Lung (tissue), 13 donors: ENCODE data around the gene CORO7. TPM values are rescaled to one million over a fixed set of nuclear protein-coding genes. Genes with fewer than 3 reads are reported as not detected.
A peak's percentile ranks its signal among the peaks of the same experiment; 100 is the strongest.

Experiments used
- ATAC-seq: fragments of 200-7000 bp; cut with Tn5 transposase; one replicate; pipeline ENCODE4 v1.9.1; 2020; ENCODE audit warnings: moderate number of reproducible peaks; ENCODE audit not compliant: insufficient read depth, low FRiP score
- DNase-seq, 3 donors: peaks; one replicate each; pipeline ENCODE4 v3.0.0-alpha.2; 2013 to 2017
- H3K27ac ChIP-seq, 2 donors: one replicate each; pipeline ENCODE4 v1.5.1; 2013; ENCODE audit warnings: mild to moderate bottlenecking in 2 of 2, moderate library complexity in 2 of 2, control low read depth in 1 of 2, inconsistent platforms in 1 of 2, low read depth in 1 of 2, low read length in 1 of 2
- H3K27me3 ChIP-seq, 3 donors: one replicate each; pipeline ENCODE4 v1.5.1; 2013; ENCODE audit warnings: low read length in 2 of 3; ENCODE audit not compliant: control insufficient read depth in 3 of 3, insufficient read depth in 3 of 3
- H3K36me3 ChIP-seq, 4 donors: one replicate each; pipeline ENCODE4 v1.5.1; 2013; ENCODE audit warnings: low read length in 4 of 4, mild to moderate bottlenecking in 1 of 4, moderate library complexity in 1 of 4; ENCODE audit not compliant: control insufficient read depth in 4 of 4, insufficient read depth in 4 of 4
- H3K4me1 ChIP-seq, 5 donors: one replicate each; pipeline ENCODE4 v1.5.1; 2013; ENCODE audit warnings: low read length in 5 of 5, mild to moderate bottlenecking in 2 of 5, moderate library complexity in 1 of 5; ENCODE audit not compliant: control insufficient read depth in 5 of 5, insufficient read depth in 5 of 5
- H3K4me3 ChIP-seq: one replicate; pipeline ENCODE4 v1.5.1; 2013; ENCODE audit warnings: mild to moderate bottlenecking, control low read depth, moderate library complexity
- H3K9ac ChIP-seq, 2 donors: one replicate each; pipeline ENCODE4 v1.5.1; 2013; ENCODE audit warnings: low read length in 2 of 2, control low read depth in 1 of 2; ENCODE audit not compliant: insufficient read depth in 1 of 2
- H3K9me3 ChIP-seq, 4 donors: one replicate each; pipeline ENCODE4 v1.5.1; 2013; ENCODE audit warnings: low read length in 3 of 4, mild to moderate bottlenecking in 1 of 4, moderate library complexity in 1 of 4; ENCODE audit not compliant: control insufficient read depth in 4 of 4, insufficient read depth in 3 of 4
- CTCF ChIP-seq: IDR thresholded peaks from 2 replicates; pipeline ENCODE4 v1.5.1; 2012; ENCODE audit warnings: mild to moderate bottlenecking; ENCODE audit errors: control extremely low read depth, extremely low read depth
- WGBS, 2 donors: extraction: QIAGEN DNeasy Blood & Tissue Kit; methylation state at CpG; one replicate each; pipeline ENCODE4 v1.1.7; 2013; 5-methylcytosine and 5-hydroxymethylcytosine counted together
- polyA plus RNA-seq, 2 donors: library from polyadenylated mRNA; stranded (reverse); fragments of 200-250 nt; gene quantifications; one replicate each; pipeline ENCODE4 v1.2.1, GENCODE V29; 2013
- small RNA-seq: library from RNA; depleted of rRNA; stranded (forward); fragments of <200 nt; gene quantifications from one replicate; pipeline ENCODE3, GENCODE V24; 2014; ENCODE audit warnings: low replicate concordance
- total RNA-seq, 2 donors: library from RNA; depleted of rRNA in 1 of 2; stranded (reverse); fragments of >200 nt in 1 of 2; gene quantifications; one replicate each; pipeline ENCODE4 v1.2.1, GENCODE V29; 2014 to 2021
- donor health status: control.
- donor health status: control.
- donor health status: Bipolar disorder and iron deficiency.
- donor health status: healthy.
- donor health status: DM: yes; HTN: yes; CAD: no.

The CORO7 gene
- total and polyA plus RNA-seq, 4 donors = 27.8 to 86.2 (median 46.1) TPM

GRCh38 chr16:4307215-4308037 lies 109.0 kb downstream of the CORO7 start:
- H3K27ac ChIP-seq = peak overlapping the region; percentile 86 to 89
- 3 to 4% methylated on average over 57 to 68 of the region's 68 CpGs for WGBS, 2 donors

DNA sequence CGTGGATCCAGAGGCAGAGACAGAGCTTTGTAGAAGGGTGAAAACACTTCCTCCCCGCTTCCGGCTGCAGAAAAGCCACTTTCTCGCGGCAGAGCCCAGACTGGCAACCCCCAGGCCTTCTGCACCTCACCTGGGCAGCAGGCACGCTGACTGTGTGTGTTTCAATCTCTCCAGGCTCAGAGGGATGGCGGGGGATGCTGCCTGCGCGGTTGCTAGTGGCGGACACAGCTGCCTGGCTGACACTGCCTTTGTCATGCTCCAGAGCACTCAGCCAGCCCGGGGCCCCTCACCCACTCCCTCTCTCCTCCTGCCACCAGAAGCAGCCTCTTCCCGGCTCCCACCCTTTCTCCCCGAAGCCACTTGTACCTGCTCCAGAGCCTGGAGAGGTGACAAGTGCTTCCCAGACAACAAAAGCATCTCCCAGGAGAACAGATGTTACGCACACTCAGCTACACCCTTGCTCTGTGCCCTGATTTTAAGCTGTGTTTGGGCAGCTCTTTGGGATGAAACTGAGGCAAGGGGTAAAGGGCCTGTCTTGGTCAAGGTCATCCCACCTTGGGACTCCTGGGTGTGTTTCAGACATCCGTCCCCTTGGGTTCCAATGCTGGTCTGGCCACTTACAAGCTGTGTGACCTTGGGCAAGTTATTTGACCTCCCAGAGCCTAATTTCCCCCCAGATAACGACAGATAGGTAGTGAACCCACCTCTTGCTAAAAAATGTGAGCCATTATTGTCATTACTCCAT lies 109.8 kb downstream of the CORO7 start:
- H3K27ac ChIP-seq = peak overlapping the region; percentile 62 to 89
- no peak for TF ChIP-seq CTCF
- H3K4me3 ChIP-seq = peak overlapping the region; percentile 49
- 58 to 60% methylated on average over 16 of the region's 16 CpGs for WGBS, 2 donors
- no peaks in the 10 kb centered on the region for H3K27me3 ChIP-seq
- ATAC-seq = no peak
- H3K9ac ChIP-seq = peak overlapping the region; percentile 37 to 87
- peak; percentile 30 to 46 (median 38) for DNase-seq
- H3K9me3 ChIP-seq = no peaks in the 10 kb centered on the region
- H3K4me1 ChIP-seq = peaks cover 0 to 13% (median 6%) of the 10 kb centered on the region in 5 donors
- H3K36me3 ChIP-seq = no peaks in the 10 kb centered on the region

More at GRCh38 chr16:4307215-4308037, 109.0 kb downstream of the CORO7 start:
- Histone ChIP-seq H3K4me1 (peaks cover 0 to 13% (median 6%) of the 10 kb centered on the region in 5 donors), H3K9me3 (no peaks in the 10 kb centered on the region), H3K27me3 (no peaks in the 10 kb centered on the region), H3K36me3 (no peaks in the 10 kb centered on the region), H3K4me3 (peak overlapping the region; percentile 49), H3K9ac (peak overlapping the region; percentile 37 to 87)
- TF ChIP-seq CTCF = no peak
- peak; percentile 95 for ATAC-seq
- DNase-seq = peak; percentile 96 to 98 (median 97)

Small RNA genes lying within 50 kb of the gene (small RNA-seq; reads per million reads assigned to genes)
- not detected for gene AC012676.2

Other genes starting within 250 kb of the CORO7 start
- 1 to 10 TPM; 2.1 to 2.9 TPM for gene SRL, start 174.5 kb downstream of the CORO7 start, total RNA-seq
- gene SRL, start 174.5 kb downstream of the CORO7 start, polyA plus RNA-seq = under 1 TPM; 0.30 to 0.37 TPM
- gene TFAP4, start 143.6 kb downstream of the CORO7 start, total RNA-seq = 10 to 100 TPM in 1 of 2 donors, 1 to 10 TPM in 1; 9.7 to 12.3 TPM
- 10 to 100 TPM in 1 of 2 donors, 1 to 10 TPM in 1; 5.7 to 10.5 TPM for gene TFAP4, start 143.6 kb downstream of the CORO7 start, polyA plus RNA-seq
- gene GLIS2, start 100.5 kb downstream of the CORO7 start, total RNA-seq = 10 to 100 TPM in 1 of 2 donors, 1 to 10 TPM in 1; 8.8 to 25.5 TPM
- gene GLIS2, start 100.5 kb downstream of the CORO7 start, polyA plus RNA-seq = 10 to 100 TPM; 14.8 to 15.1 TPM
- 10 to 100 TPM; 23.0 to 55.2 TPM for gene PAM16, start 65.3 kb downstream of the CORO7 start, total RNA-seq
- gene PAM16, start 65.3 kb downstream of the CORO7 start, polyA plus RNA-seq = 100 to 1,000 TPM in 1 of 2 donors, 10 to 100 TPM in 1; 62.2 to 183 TPM
- gene VASN, start 44.7 kb downstream of the CORO7 start, total RNA-seq = 10 to 100 TPM; 32.9 to 42.9 TPM
- 10 to 100 TPM; 18.8 to 29.6 TPM for gene VASN, start 44.7 kb downstream of the CORO7 start, polyA plus RNA-seq
- gene DNAJA3, start 9.3 kb upstream of the CORO7 start, total RNA-seq = 10 to 100 TPM; 36.9 to 38.5 TPM
- gene DNAJA3, start 9.3 kb upstream of the CORO7 start, polyA plus RNA-seq = 10 to 100 TPM; 24.8 to 34.2 TPM
- 10 to 100 TPM; 23.4 to 52.9 TPM for gene NMRAL1, start 58.0 kb upstream of the CORO7 start, total RNA-seq
- 10 to 100 TPM; 40.7 to 57.4 TPM for gene NMRAL1, start 58.0 kb upstream of the CORO7 start, polyA plus RNA-seq
- gene HMOX2, start 59.8 kb upstream of the CORO7 start, total RNA-seq = 10 to 100 TPM; 37.6 to 57.8 TPM
- 10 to 100 TPM; 45.6 to 57.0 TPM for gene HMOX2, start 59.8 kb upstream of the CORO7 start, polyA plus RNA-seq
- gene CDIP1, start 122.2 kb upstream of the CORO7 start, total RNA-seq = 10 to 100 TPM; 12.4 to 25.2 TPM
- 10 to 100 TPM; 11.3 to 13.2 TPM for gene CDIP1, start 122.2 kb upstream of the CORO7 start, polyA plus RNA-seq
- gene C16orf96, start 139.7 kb upstream of the CORO7 start, total RNA-seq = under 1 TPM; 0.28 to 0.37 TPM
- gene C16orf96, start 139.7 kb upstream of the CORO7 start, polyA plus RNA-seq = under 1 TPM; 0.03 to 0.04 TPM
- 10 to 100 TPM in 1 of 2 donors, 1 to 10 TPM in 1; 6.6 to 38.5 TPM for gene UBALD1, start 198.3 kb upstream of the CORO7 start, total RNA-seq
- 10 to 100 TPM; 20.2 to 43.2 TPM for gene UBALD1, start 198.3 kb upstream of the CORO7 start, polyA plus RNA-seq
- 100 to 1,000 TPM in 1 of 2 donors, 10 to 100 TPM in 1; 55.7 to 112 TPM for gene MGRN1, start 208.2 kb upstream of the CORO7 start, total RNA-seq
- gene MGRN1, start 208.2 kb upstream of the CORO7 start, polyA plus RNA-seq = 10 to 100 TPM; 29.5 to 38.2 TPM